Right ventricle myocardium inferior (tissue), 1 donor: Measurements from ENCODE around the gene INPP5B. TPM values are rescaled to one million over a fixed set of nuclear protein-coding genes. Genes with fewer than 3 reads are reported as not detected.
A peak's percentile ranks its signal among the peaks of the same experiment; 100 is the strongest.

ENCODE experiments used
- ATAC-seq: fragments of 200-7000 bp; cut with Tn5 transposase; one replicate; pipeline ENCODE4 v1.9.1; 2020; ENCODE audit warnings: mild to moderate bottlenecking, moderate library complexity
- DNase-seq: peaks from one replicate; pipeline ENCODE4 v3.0.0; 2021; ENCODE audit errors: missing footprints
- intact Hi-C: fragments of 100-400 bp; cut with DNase I; formaldehyde crosslinking; loops from one replicate; pipeline ENCODE4 v1.11.0; 2022
- total RNA-seq: library from RNA; stranded (reverse); fragmentation: NEBNext Ultra II Directional; extraction: Animal tissue kit (Norgen Biotek cat#: 25700); gene quantifications from one replicate; pipeline ENCODE4 v1.2.1, GENCODE V29; 2021
- donor health status: DM: no; HTN: yes; CAD: no; lungs with severe emphysema.

Gene INPP5B
- total RNA-seq, 1 donor from 2014 or later, result 11.2 TPM

DNA sequence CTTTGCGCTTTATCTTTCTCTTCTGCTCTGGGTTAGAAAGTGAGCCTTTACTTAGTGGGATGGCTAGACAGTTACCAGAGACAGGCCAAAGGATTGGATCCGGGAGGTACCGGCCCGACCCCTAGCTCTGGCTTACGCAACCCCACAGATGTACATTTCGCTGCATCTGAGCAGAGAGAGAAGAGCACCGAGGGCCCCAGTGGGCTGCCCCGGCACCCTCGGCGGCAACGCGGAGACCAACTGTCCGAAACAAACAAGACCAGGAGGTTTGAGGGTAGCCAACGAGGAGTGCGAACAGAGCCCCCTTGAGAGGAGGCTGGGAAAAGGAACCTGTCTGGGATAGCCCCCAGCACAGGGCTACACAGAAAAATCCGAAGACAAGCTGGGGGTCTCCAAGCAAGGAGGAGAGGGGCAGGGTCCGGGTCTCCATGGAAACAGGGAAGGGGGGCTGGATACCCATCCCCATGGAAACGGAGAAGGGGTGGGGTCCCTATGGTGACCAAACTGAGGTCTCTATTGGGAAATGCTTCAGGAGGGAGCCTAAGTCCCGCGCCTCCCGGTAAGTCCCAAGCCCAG lies 87.8 kb downstream of the INPP5B start:
- ATAC-seq (peak; percentile 18), DNase-seq (peak; percentile 50)
- intact Hi-C loops, result loop anchor here (1.0 to 10.0 kb wide), 2 partner anchors 51 to 264 kb away; partner anchors contain the start of genes GNL2 and YRDC

GRCh38 chr1:37854406-37854805 lies 92.4 kb downstream of the INPP5B start:
- DNase-seq (no peak), ATAC-seq (no peak)
- intact Hi-C loops, result loop anchor here (10.0 kb wide), 1 partner anchor 260 kb away; the partner anchor contains the start of gene GNL2

- intact Hi-C loops, result loop anchor here (10.0 kb wide), 1 partner anchor 258 kb away; the partner anchor contains the start of gene GNL2
- no peak for DNase-seq
- ATAC-seq, result no peak
Observed at GRCh38 chr1:37853157-37853556, 93.7 kb downstream of the INPP5B start.

DNA sequence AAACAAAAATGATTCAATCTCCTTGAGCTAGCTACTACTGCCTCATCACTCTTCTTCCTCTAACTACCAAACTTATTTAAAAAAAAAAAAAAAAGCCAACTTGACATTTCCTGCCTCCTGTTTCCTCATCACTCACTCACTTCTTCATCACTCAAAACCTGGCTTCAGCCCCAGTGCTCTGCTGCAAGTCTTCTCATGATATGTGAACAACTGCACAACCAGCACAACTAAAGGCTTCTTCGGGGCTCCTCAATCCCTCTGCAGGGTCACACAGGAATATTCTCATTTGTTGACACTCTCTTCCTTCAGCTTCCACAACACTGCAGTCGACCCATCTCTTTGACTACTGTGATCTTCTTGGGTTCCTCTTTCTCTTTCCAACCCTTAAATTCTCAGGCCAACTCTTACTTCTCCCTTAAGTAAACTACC lies 95.1 kb downstream of the INPP5B start:
- intact Hi-C loops, result loop anchor here (10.0 kb wide), 1 partner anchor 257 kb away; the partner anchor contains the start of gene GNL2
- ATAC-seq (no peak), DNase-seq (no peak)

GRCh38 chr1:37851262-37851661 lies 95.6 kb downstream of the INPP5B start:
- ATAC-seq (no peak), DNase-seq (no peak)
- intact Hi-C loops, result loop anchor here (10.0 kb wide), 1 partner anchor 256 kb away; the partner anchor contains the start of gene GNL2

- intact Hi-C loops, result loop anchor here (10.0 kb wide), 1 partner anchor 256 kb away; the partner anchor contains the start of gene GNL2
- ATAC-seq (no peak), DNase-seq (no peak)
Observed at GRCh38 chr1:37850352-37850955, 96.4 kb downstream of the INPP5B start.

GRCh38 chr1:37849480-37849879 lies 97.4 kb downstream of the INPP5B start:
- intact Hi-C loops, result no loop called here

GRCh38 chr1:37846647-37847339 lies 100.1 kb downstream of the INPP5B start:
- ATAC-seq (no peak), DNase-seq (no peak)
- intact Hi-C loops, result no loop called here

More at GRCh38 chr1:37849480-37849879, 97.4 kb downstream of the INPP5B start:
- no peak for DNase-seq
- no peak for ATAC-seq

GRCh38 chr1:37845786-37846185 lies 101.1 kb downstream of the INPP5B start:
- intact Hi-C loops, result no loop called here
- DNase-seq, result no peak
- no peak for ATAC-seq

DNA sequence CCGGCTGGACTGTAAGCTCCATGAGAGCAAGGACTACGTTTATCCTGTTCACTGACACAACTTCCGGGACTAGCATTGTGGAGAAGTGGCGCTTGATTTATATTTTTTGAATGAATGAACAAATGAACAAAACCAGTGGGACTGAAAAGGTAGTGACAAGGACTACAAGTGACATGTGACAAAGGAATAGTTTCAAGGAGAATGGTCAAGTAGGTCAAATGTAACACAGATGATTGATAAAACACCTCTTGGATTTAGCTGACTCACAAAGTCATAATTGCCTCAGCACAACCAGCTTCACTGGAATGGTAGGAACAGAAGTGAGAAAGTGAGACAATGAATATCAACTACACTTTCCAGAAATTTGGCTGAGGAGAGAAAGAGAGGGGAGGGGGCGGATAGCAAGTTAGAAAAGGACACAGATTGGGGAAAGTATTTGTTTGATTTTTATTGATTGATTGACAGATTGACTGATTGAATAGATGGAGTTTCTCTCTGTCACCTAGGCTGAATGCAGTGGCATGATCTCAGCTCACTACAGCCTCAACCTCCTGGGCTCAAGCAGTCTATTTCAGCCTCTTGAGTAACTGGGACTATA lies 101.7 kb downstream of the INPP5B start:
- no peak for DNase-seq
- ATAC-seq, result no peak
- intact Hi-C loops, result no loop called here

DNA sequence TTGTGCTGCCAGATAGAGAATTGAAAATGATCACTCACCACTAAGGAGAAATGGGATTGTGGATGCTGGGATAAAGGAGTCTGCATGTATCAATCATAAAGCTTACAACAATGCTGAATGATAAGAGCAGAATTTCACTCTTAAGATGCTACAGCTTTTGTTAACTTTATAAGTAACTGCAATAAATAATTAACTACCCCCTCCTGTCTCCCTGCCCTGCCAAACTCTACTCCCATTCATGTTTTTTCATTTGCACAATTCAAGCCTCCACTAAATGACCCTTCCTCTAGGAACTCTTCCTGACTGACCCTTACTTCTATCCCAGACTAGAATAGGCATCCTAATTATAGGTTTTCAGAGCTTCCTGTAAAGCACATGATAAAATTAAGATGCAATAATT lies 102.3 kb downstream of the INPP5B start:
- ATAC-seq (no peak), DNase-seq (no peak)
- intact Hi-C loops, result no loop called here

GRCh38 chr1:37841652-37842051 lies 105.2 kb downstream of the INPP5B start:
- intact Hi-C loops, result no loop called here
- DNase-seq, result no peak
- ATAC-seq, result no peak

DNA sequence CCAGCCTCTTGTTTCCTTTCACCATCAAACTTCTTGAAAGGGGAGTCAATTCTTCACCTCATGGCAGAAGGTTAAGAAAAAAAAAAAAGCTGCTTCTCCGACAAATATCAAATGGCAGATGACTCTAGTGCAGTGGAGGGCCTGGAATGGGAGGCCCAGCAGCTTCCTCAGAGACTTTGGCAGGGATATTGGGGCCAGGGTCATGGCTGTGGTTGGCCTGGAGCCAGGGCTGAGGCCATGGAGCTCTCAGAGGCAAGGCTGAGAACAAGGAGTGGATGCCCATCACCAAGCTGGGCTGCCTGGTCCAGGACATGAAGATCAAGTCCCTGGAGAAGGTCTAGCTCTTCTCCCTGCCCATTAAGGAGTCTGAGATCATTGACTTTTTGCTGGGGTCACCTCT lies 106.1 kb downstream of the INPP5B start:
- ATAC-seq (no peak), DNase-seq (no peak)
- intact Hi-C loops, result no loop called here

DNA sequence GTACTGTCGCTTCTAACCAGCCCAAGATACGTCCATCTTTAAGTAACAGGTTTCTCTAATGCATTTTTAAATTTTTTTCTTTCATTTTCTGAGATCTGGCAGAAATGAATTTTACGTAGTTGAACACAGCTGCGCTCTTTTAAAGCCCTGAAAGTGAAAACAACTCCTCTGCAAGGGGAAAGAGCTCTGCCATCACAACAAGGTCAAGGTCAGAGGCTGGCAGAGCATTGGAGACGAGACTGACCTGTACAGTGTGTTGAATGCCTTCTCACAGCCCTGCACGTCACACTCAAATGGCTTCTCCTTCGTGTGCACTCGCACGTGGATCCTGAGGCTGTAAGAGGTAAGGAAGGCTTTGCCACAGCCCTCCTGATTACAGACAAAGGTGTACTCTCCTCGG lies 107.2 kb downstream of the INPP5B start:
- DNase-seq (no peak), ATAC-seq (no peak)
- intact Hi-C loops, result no loop called here

- no peak for DNase-seq
- no peak for ATAC-seq
- intact Hi-C loops, result no loop called here
Observed at GRCh38 chr1:37836788-37837187, 110.1 kb downstream of the INPP5B start.

DNA sequence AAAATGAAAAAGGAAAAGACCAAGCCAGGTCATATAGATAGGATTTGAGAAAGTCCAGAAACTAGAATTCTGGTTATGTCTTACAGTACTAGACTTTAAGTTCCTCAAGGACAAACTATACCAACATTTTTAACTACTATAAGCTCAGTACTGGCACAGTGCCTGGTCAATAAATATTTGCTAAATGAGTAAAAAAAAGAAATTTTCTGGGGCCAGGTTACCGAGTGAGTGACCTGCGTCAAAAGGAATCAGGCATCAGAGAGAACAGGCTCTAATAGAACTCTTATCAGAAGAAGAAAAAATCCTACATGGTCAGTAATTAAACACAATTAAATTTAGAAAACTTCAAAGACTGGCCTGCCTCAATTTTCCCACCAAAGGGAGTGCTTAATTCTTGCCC lies 115.0 kb downstream of the INPP5B start:
- intact Hi-C loops, result no loop called here
- ATAC-seq (no peak), DNase-seq (no peak)

GRCh38 chr1:37831109-37831508 lies 115.7 kb downstream of the INPP5B start:
- DNase-seq (no peak), ATAC-seq (no peak)
- intact Hi-C loops, result no loop called here

- ATAC-seq, result no peak
- intact Hi-C loops, result no loop called here
- DNase-seq, result no peak
Observed at GRCh38 chr1:37828410-37829074, 118.3 kb downstream of the INPP5B start.

DNA sequence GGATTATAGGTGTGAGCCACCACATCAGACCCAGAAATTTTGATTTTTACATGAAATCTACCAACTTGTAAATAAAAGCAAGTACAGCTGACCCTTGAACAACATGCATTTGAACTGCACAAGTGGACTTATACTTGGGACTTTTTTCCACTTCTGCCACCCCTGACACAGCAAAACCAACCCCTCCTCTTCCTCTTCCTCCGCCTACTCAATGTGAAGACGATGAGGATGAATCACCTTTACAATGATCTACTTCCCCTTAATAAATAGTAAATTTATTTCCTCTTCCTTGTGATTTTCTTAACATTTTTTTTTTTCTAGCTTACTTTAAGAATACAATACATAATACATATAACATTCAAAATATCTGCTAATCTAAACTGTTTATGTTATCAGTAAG lies 121.3 kb downstream of the INPP5B start:
- ATAC-seq, result no peak
- no peak for DNase-seq
- intact Hi-C loops, result no loop called here
